K562 (cell line): ENCODE results near the gene FN1. TPM values are rescaled to one million over a fixed set of nuclear protein-coding genes. Genes with fewer than 3 reads are reported as not detected.
"Not testable (repeated sequence)": the region's sequence is repeated elsewhere in the genome, so short reads cannot be mapped to it uniquely, and the experiment has no call there.

Experiments
- ATAC-seq: fragments of 200-7000 bp; cut with Tn5 transposase; 3 replicates; pipeline ENCODE4 v1.9.1; 2020; ENCODE audit warnings: moderate library complexity
- BruUV-seq: library from RNA; stranded (reverse); fragments of 400-500 nt; replicated peaks from 2 replicates; lab custom pipeline; 2021; lab: Mats Ljungman, UMichigan
- CTCF ChIA-PET: fragments of 300-600 bp; formaldehyde crosslinking; extraction: SDS; loops from one replicate; lab custom pipeline; 2021; ENCODE audit warnings: low intra/inter-chr PET ratio; lab: Yijun Ruan, JAX
- POLR2A ChIA-PET: fragments of 300-600, 350-650 bp; sonication (Branson Sonifier 250); formaldehyde crosslinking; extraction: SDS; loops from one replicate; lab custom pipeline; 2021; ENCODE audit warnings: antibody characterized with exemption, inconsistent platforms; lab: Yijun Ruan, JAX
- DNase-seq, 4 experiments: peaks; one replicate each; pipeline versions ENCODE4 v3.0.0 to v3.0.0-alpha.2; 2011 to 2018; ENCODE audit warnings: low spot score in 3 of 4, mixed read lengths in 3 of 4; ENCODE audit errors: extremely low read depth in 1 of 4
- FAIRE-seq: peaks from 2 replicates; lab custom pipeline; 2011; peaks lifted over from hg19 to GRCh38; lab: Jason Lieb, UNC
- H2AFZ ChIP-seq: 2 replicates; pipeline ENCODE4 v1.6.0; 2011; ENCODE audit warnings: low read depth, low read length, control low read depth, inconsistent platforms
- H3K27ac ChIP-seq: fragments of 200-600 bp; 3 replicates; pipeline ENCODE4 v1.8.0; 2011; ENCODE audit warnings: low read depth, mild to moderate bottlenecking, control low read depth, inconsistent platforms, low read length, moderate library complexity, mixed read lengths; ENCODE audit errors: extremely low read depth
- H3K27me3 ChIP-seq, 2 experiments: fragments of 300-600 bp in 1 of 2; 2 replicates in 1 of 2; 3 replicates in 1 of 2; pipeline versions ENCODE4 v1.6.0 to v1.8.0; 2011; ENCODE audit warnings: inconsistent platforms in 2 of 2, low read length in 2 of 2, mild to moderate bottlenecking in 1 of 2, mixed read lengths in 1 of 2, moderate library complexity in 1 of 2; ENCODE audit not compliant: control insufficient read depth in 2 of 2, insufficient read depth in 2 of 2
- H3K36me3 ChIP-seq: fragments of 300-600 bp; 3 replicates; pipeline ENCODE4 v1.8.0; 2011; ENCODE audit warnings: mild to moderate bottlenecking, low read length, inconsistent platforms; ENCODE audit not compliant: control insufficient read depth, insufficient read depth
- H3K4me1 ChIP-seq, 2 experiments: fragments of 200-600 bp in 1 of 2; replicated peaks in 1 of 2; 2 replicates in 1 of 2; 3 replicates in 1 of 2; pipeline versions ENCODE4 v1.5.1 to v1.8.0; 2011; ENCODE audit warnings: inconsistent platforms in 2 of 2, low read length in 2 of 2, mild to moderate bottlenecking in 1 of 2, mixed read lengths in 1 of 2, moderate library complexity in 1 of 2; ENCODE audit not compliant: control insufficient read depth in 2 of 2, insufficient read depth in 2 of 2
- H3K4me2 ChIP-seq: 2 replicates; pipeline ENCODE4 v1.6.1; 2011; ENCODE audit warnings: low read length, control low read depth, inconsistent platforms, mixed read lengths; ENCODE audit not compliant: insufficient read depth
- H3K4me3 ChIP-seq: fragments of 200-600 bp; sonication (generic), shearing (Covaris generic); 2 replicates; pipeline ENCODE4 v1.5.1; 2016; ENCODE audit warnings: control low read depth, inconsistent platforms
- H3K79me2 ChIP-seq: fragments of 200-600 bp; 3 replicates; pipeline ENCODE4 v1.8.0; 2011; ENCODE audit warnings: low read length, inconsistent platforms; ENCODE audit not compliant: control insufficient read depth, insufficient read depth
- H3K9ac ChIP-seq, 2 experiments: 2 replicates each; pipeline versions ENCODE4 v1.6.0 to v1.6.1; 2011; ENCODE audit warnings: low read depth in 2 of 2, low read length in 2 of 2, control low read depth in 1 of 2, inconsistent platforms in 1 of 2, mild to moderate bottlenecking in 1 of 2, mixed read lengths in 1 of 2; ENCODE audit not compliant: insufficient read depth in 1 of 2
- H3K9me1 ChIP-seq: one replicate; pipeline ENCODE4 v1.6.0; 2011; ENCODE audit warnings: inconsistent platforms, mild to moderate bottlenecking, low read length, moderate library complexity; ENCODE audit not compliant: control insufficient read depth, insufficient read depth
- H3K9me3 ChIP-seq: replicated peaks from 2 replicates; pipeline ENCODE4 v1.5.1; 2011; ENCODE audit warnings: low read depth, low read length, inconsistent platforms; ENCODE audit not compliant: control insufficient read depth, insufficient read depth
- H4K20me1 ChIP-seq: replicated peaks from 2 replicates; pipeline ENCODE4 v1.6.1; 2011; ENCODE audit warnings: low read length, inconsistent platforms, mixed read lengths; ENCODE audit not compliant: control insufficient read depth, insufficient read depth
- ARNT ChIP-seq, 2 experiments: fragments of 450-650 bp; IDR thresholded peaks; 2 replicates each; pipeline ENCODE4 v1.6.1; 2016; ENCODE audit warnings: mild to moderate bottlenecking in 1 of 2
- PRDM10 ChIP-seq: fragments of 450-650 bp; IDR thresholded peaks from 2 replicates; pipeline ENCODE4 v1.6.1; 2018; ENCODE audit not compliant: partially characterized antibody
- TFE3 ChIP-seq: fragments of 450-650 bp; formaldehyde crosslinking; IDR thresholded peaks from 2 replicates; pipeline ENCODE4 v1.4.0; 2020; ENCODE audit warnings: mild to moderate bottlenecking, mixed read lengths
- YY1 ChIP-seq, 3 experiments: IDR thresholded peaks; 2 replicates each; pipeline ENCODE4 v1.6.1; 2011; ENCODE audit warnings: low read length in 2 of 3, mild to moderate bottlenecking in 2 of 3, moderate library complexity in 2 of 3, borderline replicate concordance in 1 of 3, control low read depth in 1 of 3, low read depth in 1 of 3; ENCODE audit not compliant: insufficient read depth in 3 of 3, insufficient replicate concordance in 2 of 3, control insufficient read depth in 1 of 3, insufficient read length in 1 of 3; ENCODE audit errors: extremely low read depth in 1 of 3
- ZBTB11 ChIP-seq, 3 experiments: fragments of 200-800 bp in 1 of 3; fragments of 250-450 bp in 1 of 3; fragments of 450-650 bp in 1 of 3; sonication (Bioruptor Pico) in 1 of 3; sonication (Bioruptor generic) in 1 of 3; formaldehyde crosslinking in 1 of 3; IDR thresholded peaks; 2 replicates each; pipeline versions ENCODE4 v1.6.1 to v1.8.0; 2016 to 2022; ENCODE audit warnings: mild to moderate bottlenecking in 2 of 3, missing genetic modification characterization in 2 of 3, missing compliant biosample characterization in 1 of 3, moderate library complexity in 1 of 3
- WGBS: fragments of 100-300 bp; shearing (Covaris generic); methylation state at CpG from one replicate; pipeline ENCODE4 v1.1.6; 2016; ENCODE audit warnings: low coverage, mixed read lengths; ENCODE audit not compliant: insufficient coverage; ENCODE audit errors: missing lambda C conversion rate; 5-methylcytosine and 5-hydroxymethylcytosine counted together
- in situ Hi-C: fragments of 300-500 bp; cut with MboI; formaldehyde crosslinking; loops from 4 replicates; pipeline ENCODE4 v1.15.0; 2018; ENCODE audit warnings: inconsistent platforms, mixed read lengths
- intact Hi-C: fragments of 100-400 bp; cut with micrococcal nuclease; formaldehyde crosslinking; loops from 2 replicates; pipeline ENCODE4 v1.14.2; 2022
- polyA plus RNA-seq, 8 experiments: library from polyadenylated mRNA; depleted of rRNA in 4 of 8; stranded (reverse) in 5 of 8; unstranded in 3 of 8; fragments of >200 nt; fragmentation: Nextera tagmentation in 2 of 8; fragmentation: Illumina TruSeq in 1 of 8; extraction: Ambion mirVana in 2 of 8; extraction: Trizol in 1 of 8; gene quantifications; 2 replicates each; pipeline versions ENCODE4 v1.2.1 to v1.2.3, GENCODE V29; 2011 to 2014; ENCODE audit warnings: inconsistent platforms in 1 of 8, missing spikeins in 1 of 8
- total RNA-seq, 7 experiments: library from RNA; depleted of rRNA in 6 of 7; stranded (reverse); fragments of >200 nt in 6 of 7; fragmentation: Illumina TruSeq in 2 of 7; extraction: Trizol in 2 of 7; gene quantifications; 2 replicates each; pipeline versions ENCODE4 v1.2.1 to v1.2.3, GENCODE V29; 2011 to 2021; ENCODE audit warnings: low replicate concordance in 1 of 7

The FN1 gene
- total and polyA plus RNA-seq, 9 of the 15 experiments (the other 6 are each of a cell fraction or from before 2014, with no cell fraction given): 7.4 to 19.1 (median 11.2) TPM

- not testable (repeated sequence) for FAIRE-seq
- H3K4me1 ChIP-seq: peaks cover 0 to 13% of the 10 kb centered on the region in 2 experiments; a peak in 4 of 5 replicates
Observed at GRCh38 chr2:215311259-215311624, 124.6 kb downstream of the FN1 start.

More at GRCh38 chr2:215311259-215311624, 124.6 kb downstream of the FN1 start:
- Histone ChIP-seq H3K27ac (peak overlapping the region; percentile 96), H2AFZ (peak overlapping the region; percentile 8; the same call in 1 of the 2 replicates), H3K4me3 (peak overlapping the region; percentile 76), H3K36me3 (peaks cover 32% of the 10 kb centered on the region), H3K79me2 (peaks cover 61% of the 10 kb centered on the region), H3K4me2 (peak overlapping the region; percentile 82), H3K9ac (peak overlapping the region; percentile 78 to 88)
- peak; percentile 24 for ATAC-seq
- CTCF ChIA-PET, DNase-seq, BruUV-seq, H3K9me3 ChIP-seq, in situ Hi-C loops, intact Hi-C loops, H4K20me1 ChIP-seq, H3K27me3 ChIP-seq, H3K9me1 ChIP-seq: not testable (repeated sequence)
- WGBS: 3% methylated on average over 5 of the region's 13 CpGs
- TF ChIP-seq PRDM10 (peak; percentile 55), ARNT (IDR thresholded peaks at IDR 0.05) (0 out of 4 replicates have a peak, but pooled peaks of 1 of the 2 experiments have one; percentile 51), ZBTB11 (CRISPR knock-in tag; IDR thresholded peaks at IDR 0.05) (0 out of 6 replicates have a peak, but pooled peaks of 1 of the 3 experiments have one; percentile 13), YY1 (IDR thresholded peaks at IDR 0.05; ENCODE audit: borderline replicate concordance in 1 of 3, control insufficient read depth in 1 of 3, extremely low read depth in 1 of 3, insufficient read depth in 3 of 3, insufficient read length in 1 of 3, insufficient replicate concordance in 2 of 3, low read depth in 1 of 3, low read length in 2 of 3) (peak in 1 of 3 experiments; percentile 5), TFE3 (CRISPR knock-in tag) (peak; percentile 18)
- POLR2A ChIA-PET: interaction anchor here (0.9 to 1.6 kb wide), 5 partner anchors 8 to 123 kb away, joined by 3 to 8 read pairs (median 4); no protein-coding TSS in a partner anchor
